Central memory CD8-positive, alpha-beta T cell (primary cell): ENCODE results near the gene SPPL2B.
A peak's percentile ranks its signal among the peaks of the same experiment; 100 is the strongest.

ENCODE experiments used
- ATAC-seq: fragments of 150-1000 bp; cut with Tn5 transposase; replicated peaks from 2 replicates; pipeline ENCODE4 v1.10.0; 2022; ENCODE audit warnings: mild to moderate bottlenecking, moderate FRiP score, moderate number of reproducible peaks; ENCODE audit not compliant: poor library complexity, severe bottlenecking; ENCODE audit errors: extremely low read depth
- DNase-seq, 2 donors: peaks; one replicate each; pipeline ENCODE4 v3.0.0; 2021; ENCODE audit warnings: low spot score in 2 of 2
- H3K27ac Mint-ChIP-seq: one replicate; pipeline ENCODE4 v1.8.0; 2022; ENCODE audit warnings: low read depth, mild to moderate bottlenecking, moderate library complexity, mixed read lengths
- H3K27me3 Mint-ChIP-seq: one replicate; pipeline ENCODE4 v1.8.0; 2022; ENCODE audit warnings: mixed read lengths
- H3K36me3 Mint-ChIP-seq: one replicate; pipeline ENCODE4 v1.8.0; 2022; ENCODE audit warnings: mild to moderate bottlenecking, moderate library complexity, mixed read lengths; ENCODE audit not compliant: insufficient read depth
- H3K4me1 Mint-ChIP-seq: one replicate; pipeline ENCODE4 v1.8.0; 2022; ENCODE audit warnings: mixed read lengths
- H3K4me3 Mint-ChIP-seq: one replicate; pipeline ENCODE4 v1.8.0; 2022; ENCODE audit warnings: mild to moderate bottlenecking, moderate library complexity, mixed read lengths
- H3K9me3 Mint-ChIP-seq: one replicate; pipeline ENCODE4 v1.8.0; 2022; ENCODE audit warnings: mixed read lengths

Gene SPPL2B

GRCh38 chr19:2361246-2362045 lies 33.0 kb downstream of the SPPL2B start:
- Mint-ChIP-seq H3K4me1 (no peaks in the 10 kb centered on the region), H3K36me3 (no peaks in the 10 kb centered on the region), H3K27me3 (peaks cover 16% of the 10 kb centered on the region), H3K27ac (no peak overlapping the region), H3K4me3 (no peak overlapping the region), H3K9me3 (no peaks in the 10 kb centered on the region)
- ATAC-seq (no peak), DNase-seq (no peak)

DNA sequence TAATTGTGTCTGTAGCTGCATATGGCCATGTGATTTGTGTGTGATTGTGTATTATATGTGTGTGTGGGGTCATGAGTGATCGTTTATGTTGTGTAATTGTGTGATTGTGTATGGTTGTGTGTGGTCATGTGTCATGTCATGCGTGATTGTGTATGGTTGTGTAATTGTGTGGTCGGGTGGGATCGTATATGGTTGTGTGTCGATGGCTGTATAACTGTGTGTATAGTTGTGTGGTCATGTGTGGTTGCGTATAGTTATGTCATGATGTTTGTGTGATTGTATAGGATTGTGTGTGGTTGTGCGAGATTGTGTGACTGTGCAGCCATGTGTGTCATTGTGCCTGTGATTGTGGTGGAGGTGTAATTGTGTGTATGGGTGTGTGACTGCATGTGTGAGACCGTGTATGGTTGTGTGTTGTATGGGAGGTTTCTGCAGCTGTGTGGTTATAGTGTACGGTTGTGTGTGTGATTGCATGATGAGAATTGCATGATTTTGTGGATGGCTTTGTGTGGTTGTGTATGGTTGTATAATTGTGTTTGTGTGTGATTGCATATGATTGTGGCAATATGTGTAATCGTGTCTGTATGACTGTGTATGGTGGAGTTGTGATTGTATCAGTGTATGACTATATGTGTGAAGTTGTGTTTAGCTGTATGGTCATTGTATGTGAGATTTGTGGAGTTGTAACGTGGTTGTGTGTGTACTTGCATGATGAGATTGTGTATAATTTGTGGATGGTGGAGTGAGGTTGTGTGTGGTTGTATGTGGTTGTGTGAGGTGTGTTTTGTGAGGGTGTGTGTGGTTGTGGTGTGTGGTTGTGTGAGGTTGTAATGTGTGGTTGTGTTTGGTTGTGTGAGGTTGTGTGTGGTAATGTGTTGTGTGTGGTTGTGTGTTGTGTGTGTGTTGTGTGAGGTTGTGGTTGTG lies 33.8 kb downstream of the SPPL2B start:
- Mint-ChIP-seq H3K27me3 (peaks cover 16% of the 10 kb centered on the region), H3K27ac (no peak overlapping the region), H3K9me3 (no peaks in the 10 kb centered on the region), H3K36me3 (no peaks in the 10 kb centered on the region), H3K4me1 (no peaks in the 10 kb centered on the region), H3K4me3 (no peak overlapping the region)
- DNase-seq (no peak), ATAC-seq (no peak)

DNA sequence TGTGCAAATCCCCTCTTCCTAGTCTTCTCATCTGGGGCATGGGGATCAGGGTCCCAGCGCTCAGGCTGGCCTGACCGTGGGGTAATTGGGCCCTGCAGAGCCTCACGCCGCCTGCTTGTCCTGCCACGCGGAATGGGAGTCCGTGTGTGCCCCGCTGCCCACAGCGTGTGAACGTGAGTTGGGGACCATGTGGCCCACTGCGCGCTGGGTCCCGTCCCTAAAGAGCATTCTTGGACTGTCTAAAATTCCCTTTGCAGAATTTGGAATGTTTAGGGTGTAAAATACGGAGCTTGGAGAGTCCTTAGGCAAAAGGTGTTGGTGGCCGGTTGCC lies 34.5 kb downstream of the SPPL2B start:
- Mint-ChIP-seq H3K4me1 (no peaks in the 10 kb centered on the region), H3K4me3 (no peak overlapping the region), H3K27me3 (peaks cover 18% of the 10 kb centered on the region), H3K9me3 (no peaks in the 10 kb centered on the region), H3K27ac (no peak overlapping the region), H3K36me3 (no peaks in the 10 kb centered on the region)
- no peak for ATAC-seq
- DNase-seq = no peak

DNA sequence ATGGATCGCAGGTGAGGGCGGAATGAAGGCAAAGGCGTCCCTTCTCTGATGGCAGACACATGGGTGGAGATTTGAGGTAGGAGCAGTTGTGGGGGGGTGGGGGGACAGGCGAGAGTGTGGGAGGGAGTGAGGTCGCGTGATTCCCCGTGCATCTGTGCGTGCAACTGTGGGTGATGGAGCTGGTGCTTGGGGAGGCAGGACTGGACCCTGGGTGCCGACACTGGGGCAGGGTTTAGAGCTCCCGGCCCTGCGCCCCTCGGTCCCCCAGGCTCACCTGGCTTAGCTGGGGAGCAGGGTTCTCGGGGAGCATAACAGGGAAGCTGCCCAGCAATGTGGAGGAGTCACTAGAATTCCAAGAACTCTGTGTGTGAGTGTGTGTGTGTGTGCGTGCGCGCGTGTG lies 34.9 kb downstream of the SPPL2B start:
- H3K27ac Mint-ChIP-seq = no peak overlapping the region
- peaks cover 23% of the 10 kb centered on the region for H3K27me3 Mint-ChIP-seq
- H3K4me1 Mint-ChIP-seq = no peaks in the 10 kb centered on the region
- ATAC-seq (no peak), DNase-seq (no peak)
- no peak overlapping the region for H3K4me3 Mint-ChIP-seq
- no peaks in the 10 kb centered on the region for H3K9me3 Mint-ChIP-seq
- H3K36me3 Mint-ChIP-seq = no peaks in the 10 kb centered on the region

GRCh38 chr19:2365201-2365970 lies 36.9 kb downstream of the SPPL2B start:
- Mint-ChIP-seq H3K27me3 (peaks cover 22% of the 10 kb centered on the region), H3K4me3 (no peak overlapping the region), H3K4me1 (no peaks in the 10 kb centered on the region), H3K36me3 (no peaks in the 10 kb centered on the region), H3K27ac (no peak overlapping the region), H3K9me3 (no peaks in the 10 kb centered on the region)
- no peak for DNase-seq
- ATAC-seq = no peak

DNA sequence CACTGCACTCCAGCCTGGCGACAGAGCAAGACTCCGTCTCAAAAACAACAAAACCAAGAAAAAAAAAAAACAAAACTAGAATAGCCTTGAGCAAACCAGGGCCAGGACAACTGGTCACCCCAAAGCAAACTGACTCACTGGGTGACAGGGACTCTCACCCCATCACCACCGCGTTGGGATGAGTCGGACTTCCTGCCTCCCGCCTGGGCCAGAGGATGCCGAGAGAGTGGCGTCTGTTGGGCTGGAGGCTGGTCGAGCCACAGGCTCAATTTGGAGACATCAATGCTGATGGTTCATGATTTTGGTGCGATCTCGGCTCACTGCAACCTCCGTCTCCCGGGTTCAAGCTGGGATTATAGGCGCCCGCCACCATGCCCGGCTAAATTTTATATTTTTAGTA lies 43.2 kb downstream of the SPPL2B start:
- H3K4me1 Mint-ChIP-seq = no peaks in the 10 kb centered on the region
- H3K27me3 Mint-ChIP-seq = peaks cover 8% of the 10 kb centered on the region
- H3K9me3 Mint-ChIP-seq = no peaks in the 10 kb centered on the region
- H3K36me3 Mint-ChIP-seq = peaks cover 2% of the 10 kb centered on the region
- no peak overlapping the region for H3K27ac Mint-ChIP-seq
- no peak overlapping the region for H3K4me3 Mint-ChIP-seq
- no peak for DNase-seq
- ATAC-seq = no peak

- DNase-seq (no peak), ATAC-seq (no peak)
- Mint-ChIP-seq H3K36me3 (peaks cover 2% of the 10 kb centered on the region), H3K27me3 (peaks cover 8% of the 10 kb centered on the region), H3K9me3 (no peaks in the 10 kb centered on the region), H3K27ac (no peak overlapping the region), H3K4me3 (no peak overlapping the region), H3K4me1 (no peaks in the 10 kb centered on the region)
These were observed 43.7 kb downstream of the SPPL2B start for GRCh38 chr19:2372076-2372612.

GRCh38 chr19:2374808-2375207 lies 46.3 kb downstream of the SPPL2B start:
- H3K9me3 Mint-ChIP-seq = peaks cover 6% of the 10 kb centered on the region
- DNase-seq = no peak
- no peak overlapping the region for H3K27ac Mint-ChIP-seq
- H3K4me3 Mint-ChIP-seq = no peak overlapping the region
- no peaks in the 10 kb centered on the region for H3K4me1 Mint-ChIP-seq
- ATAC-seq = no peak
- H3K36me3 Mint-ChIP-seq = peaks cover 4% of the 10 kb centered on the region
- H3K27me3 Mint-ChIP-seq = peaks cover 7% of the 10 kb centered on the region

DNA sequence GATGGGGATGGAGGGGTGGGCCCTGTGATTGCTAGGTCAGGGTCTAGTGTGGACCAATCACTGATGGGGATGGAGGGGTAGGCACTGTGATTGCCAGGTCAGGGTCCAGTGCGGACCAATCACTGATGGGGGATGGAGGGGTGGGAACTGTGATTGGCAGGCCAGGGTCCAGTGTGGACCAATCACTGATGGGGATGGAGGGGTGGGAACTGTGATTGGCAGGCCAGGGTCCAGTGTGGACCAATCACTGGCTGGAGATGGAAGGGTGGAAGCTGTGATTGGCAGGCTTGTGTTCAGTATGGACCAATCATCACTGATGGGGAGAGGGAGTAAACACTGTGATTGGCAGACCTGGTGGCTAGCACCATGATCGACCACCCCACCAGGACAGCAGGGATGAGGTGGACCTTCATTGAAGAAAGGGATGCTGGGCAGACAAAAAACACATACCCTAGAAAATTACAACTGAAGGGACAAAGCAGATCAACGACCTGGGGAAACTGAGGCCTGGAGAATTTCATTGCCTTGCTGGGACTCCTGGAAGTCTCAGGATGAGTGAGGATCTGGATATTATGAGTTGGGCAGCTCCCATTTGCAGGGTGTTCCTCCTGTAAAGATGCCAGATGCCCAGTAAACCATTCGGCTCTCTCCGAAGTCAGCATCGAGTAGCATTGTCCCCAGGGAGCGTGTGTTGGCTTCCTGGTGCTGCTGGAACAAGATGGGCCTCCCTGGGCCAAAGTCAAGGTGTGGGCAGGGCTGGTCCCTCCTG lies 47.1 kb downstream of the SPPL2B start:
- ATAC-seq (no peak), DNase-seq (no peak)
- Mint-ChIP-seq H3K27ac (no peak overlapping the region), H3K4me1 (no peaks in the 10 kb centered on the region), H3K4me3 (no peak overlapping the region), H3K27me3 (peaks cover 10% of the 10 kb centered on the region), H3K9me3 (peaks cover 7% of the 10 kb centered on the region), H3K36me3 (peaks cover 4% of the 10 kb centered on the region)

- H3K36me3 Mint-ChIP-seq = peaks cover 6% of the 10 kb centered on the region
- DNase-seq (no peak), ATAC-seq (no peak)
- H3K27me3 Mint-ChIP-seq = peaks cover 10% of the 10 kb centered on the region
- no peaks in the 10 kb centered on the region for H3K4me1 Mint-ChIP-seq
- peak overlapping the region; percentile 53 for H3K27ac Mint-ChIP-seq
- H3K9me3 Mint-ChIP-seq = peaks cover 11% of the 10 kb centered on the region
- no peak overlapping the region for H3K4me3 Mint-ChIP-seq
These were observed 48.5 kb downstream of the SPPL2B start for GRCh38 chr19:2376784-2377519.

DNA sequence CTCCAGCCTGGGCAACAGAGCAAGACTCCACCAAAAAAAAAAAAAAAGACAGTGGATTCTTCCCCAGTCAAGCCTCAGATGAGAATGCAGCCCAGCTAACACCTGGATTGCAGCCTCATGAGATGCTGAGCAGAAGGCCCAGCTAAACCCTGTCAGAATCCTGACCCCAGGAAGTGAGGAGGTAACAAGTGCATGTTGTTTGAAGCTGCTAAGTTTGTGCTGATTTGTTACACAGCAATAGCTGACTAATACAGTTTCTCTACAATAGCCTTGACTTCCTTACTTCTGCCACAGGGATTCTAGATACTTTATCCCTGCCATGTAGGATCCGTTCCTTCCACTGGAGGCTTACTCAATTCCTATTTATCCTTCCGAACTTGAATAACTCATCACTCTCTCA lies 52.1 kb downstream of the SPPL2B start:
- Mint-ChIP-seq H3K36me3 (peaks cover 4% of the 10 kb centered on the region), H3K9me3 (peaks cover 11% of the 10 kb centered on the region), H3K4me1 (no peaks in the 10 kb centered on the region), H3K27ac (no peak overlapping the region), H3K4me3 (no peak overlapping the region), H3K27me3 (peaks cover 10% of the 10 kb centered on the region)
- DNase-seq (no peak), ATAC-seq (no peak)
